Measurements from ENCODE around the gene IMPDH1. TPM values are rescaled to one million over a fixed set of nuclear protein-coding genes. Genes with fewer than 3 reads are reported as not detected.
A peak's percentile ranks its signal among the peaks of the same experiment; 100 is the strongest.

IMPDH1 gene
- total RNA-seq, 6 donors from 2014 or later = 47.2 to 107 (median 81.5) TPM

GRCh38 chr7:128443831-128444600, 34.2 kb upstream of the IMPDH1 start:
- ATAC-seq (ENCODE audit: low FRiP score in 2 of 2) = peak in 1 of 2 donors; percentile 34
- H3K27ac ChIP-seq = no peak overlapping the region
- no peaks in the 10 kb centered on the region for H3K9me3 ChIP-seq
- DNase-seq = no peak
- TF ChIP-seq EP300 (IDR thresholded peaks at IDR 0.05) = no peak
- no peak for TF ChIP-seq POLR2A (IDR thresholded peaks at IDR 0.05)
- no peaks in the 10 kb centered on the region for H3K36me3 ChIP-seq
- no peaks in the 10 kb centered on the region for H3K27me3 ChIP-seq
- WGBS, 2 donors = 76 to 83% methylated on average over 5 to 7 of the region's 7 CpGs
- H3K4me1 ChIP-seq = no peaks in the 10 kb centered on the region
- no peak overlapping the region for H3K4me3 ChIP-seq

DNA sequence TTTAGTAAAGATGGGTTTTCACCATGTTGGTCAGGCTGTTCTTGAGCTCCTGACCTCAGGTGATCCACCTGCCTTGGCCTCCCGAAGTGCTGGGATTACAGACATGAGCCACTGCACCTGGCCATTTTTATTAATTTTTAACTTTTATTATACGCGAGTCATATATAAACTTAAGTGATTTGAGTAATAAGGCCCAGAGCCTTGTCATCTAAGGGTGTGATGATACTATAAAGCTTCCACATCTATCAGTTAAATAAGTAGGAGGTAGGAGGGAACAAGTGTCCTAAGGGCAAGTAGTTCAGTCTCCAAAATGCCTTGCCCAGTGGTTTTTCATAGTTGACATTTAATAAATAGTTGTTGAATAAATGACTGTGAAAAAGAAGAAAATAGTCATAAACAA, 32.6 kb upstream of the IMPDH1 start:
- H3K4me3 ChIP-seq = no peak overlapping the region
- H3K9me3 ChIP-seq = no peaks in the 10 kb centered on the region
- DNase-seq = no peak
- ATAC-seq (ENCODE audit: low FRiP score in 2 of 2) = no peak
- no peak overlapping the region for H3K27ac ChIP-seq
- no peak for TF ChIP-seq POLR2AphosphoS5 (IDR thresholded peaks at IDR 0.05)
- no peak for TF ChIP-seq EP300 (IDR thresholded peaks at IDR 0.05)
- TF ChIP-seq CTCF (IDR thresholded peaks at IDR 0.05) = no peak
- TF ChIP-seq POLR2A (IDR thresholded peaks at IDR 0.05) = no peak
- no peaks in the 10 kb centered on the region for H3K27me3 ChIP-seq
- 93% methylated on average over 3 of the region's 3 CpGs for WGBS, 2 donors
- no peaks in the 10 kb centered on the region for H3K4me1 ChIP-seq
- no peaks in the 10 kb centered on the region for H3K36me3 ChIP-seq

- H3K9me3 ChIP-seq = no peaks in the 10 kb centered on the region
- TF ChIP-seq POLR2AphosphoS5 (IDR thresholded peaks at IDR 0.05) = no peak
- TF ChIP-seq EP300 (IDR thresholded peaks at IDR 0.05) = no peak
- no peak for TF ChIP-seq POLR2A (IDR thresholded peaks at IDR 0.05)
- no peak for TF ChIP-seq CTCF (IDR thresholded peaks at IDR 0.05)
- ATAC-seq (ENCODE audit: low FRiP score in 2 of 2) (peak in 1 of 2 donors; percentile 68), DNase-seq (no peak)
- H3K36me3 ChIP-seq = no peaks in the 10 kb centered on the region
- H3K27ac ChIP-seq = peak overlapping the region in 1 of 4 donors; percentile 3
- no peak overlapping the region for H3K4me3 ChIP-seq
- 62 to 85% methylated on average over 8 of the region's 8 CpGs for WGBS, 2 donors
- no peaks in the 10 kb centered on the region for H3K4me1 ChIP-seq
- no peaks in the 10 kb centered on the region for H3K27me3 ChIP-seq
Observed at GRCh38 chr7:128437426-128438332, 27.9 kb upstream of the IMPDH1 start.

DNA sequence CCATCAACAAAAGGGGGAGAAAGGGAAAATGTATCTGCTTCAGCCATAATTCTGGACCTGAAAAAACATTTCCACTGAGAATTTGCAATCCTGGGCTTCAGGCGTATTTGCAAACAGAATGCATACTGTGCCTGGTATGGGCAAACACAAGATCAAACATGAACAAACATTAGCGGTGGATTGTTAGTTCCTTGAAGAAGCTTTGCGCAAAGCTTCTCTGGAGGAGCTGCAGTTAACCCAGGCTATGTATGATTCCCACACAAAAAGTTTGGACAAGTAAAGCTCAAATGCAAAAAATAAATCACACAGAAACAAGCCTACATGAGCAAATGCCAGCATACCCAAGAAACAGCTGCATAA, 25.5 kb upstream of the IMPDH1 start:
- no peaks in the 10 kb centered on the region for H3K4me1 ChIP-seq
- DNase-seq = no peak
- H3K27me3 ChIP-seq = no peaks in the 10 kb centered on the region
- H3K27ac ChIP-seq = no peak overlapping the region
- ATAC-seq (ENCODE audit: low FRiP score in 2 of 2) = no peak
- TF ChIP-seq POLR2A (IDR thresholded peaks at IDR 0.05) (no peak), POLR2AphosphoS5 (IDR thresholded peaks at IDR 0.05) (no peak), CTCF (IDR thresholded peaks at IDR 0.05) (no peak), EP300 (IDR thresholded peaks at IDR 0.05) (no peak)
- WGBS, 2 donors = 53 to 55% methylated on average over 3 of the region's 3 CpGs
- no peak overlapping the region for H3K4me3 ChIP-seq
- no peaks in the 10 kb centered on the region for H3K9me3 ChIP-seq
- no peaks in the 10 kb centered on the region for H3K36me3 ChIP-seq

Measured in upper lobe of left lung (tissue), 6 donors.